Activated T-cell treated with anti-CD3 and anti-CD28 coated beads, Interleukin-2, amount 50 U/mL, for 72 hours (primary cell): Measurements from ENCODE around the gene COX4I2. TPM values are rescaled to one million over a fixed set of nuclear protein-coding genes. Genes with fewer than 3 reads are reported as not detected.
"Not testable (repeated sequence)": the region's sequence is repeated elsewhere in the genome, so short reads cannot be mapped to it uniquely, and the experiment has no call there.

Experiments used
- ATAC-seq, 2 donors: fragments of 150-1000 bp; cut with Tn5 transposase; replicated peaks in 1 of 2; 2 replicates each; pipeline ENCODE4 v1.10.0; 2021; ENCODE audit warnings: moderate library complexity in 2 of 2, mild to moderate bottlenecking in 1 of 2
- DNase-seq, 2 donors: peaks; one replicate each; pipeline ENCODE4 v3.0.0; 2021 to 2022; ENCODE audit warnings: mixed read lengths in 1 of 2
- H3K27ac Mint-ChIP-seq: one replicate; pipeline ENCODE4 v1.8.0; 2022; ENCODE audit warnings: mild to moderate bottlenecking, moderate library complexity, mixed read lengths
- H3K27me3 Mint-ChIP-seq: one replicate; pipeline ENCODE4 v1.8.0; 2022; ENCODE audit warnings: low read depth, mixed read lengths
- H3K36me3 Mint-ChIP-seq, 2 donors: one replicate each; pipeline ENCODE4 v1.8.0; 2022; ENCODE audit warnings: mixed read lengths in 2 of 2, mild to moderate bottlenecking in 1 of 2; ENCODE audit not compliant: insufficient read depth in 2 of 2
- H3K4me1 Mint-ChIP-seq: one replicate; pipeline ENCODE4 v1.8.0; 2022; ENCODE audit warnings: low read depth, mixed read lengths
- H3K4me3 Mint-ChIP-seq, 2 donors: one replicate each; pipeline ENCODE4 v1.8.0; 2022; ENCODE audit warnings: mild to moderate bottlenecking in 2 of 2, mixed read lengths in 2 of 2, moderate library complexity in 2 of 2
- H3K9me3 Mint-ChIP-seq, 2 donors: one replicate each; pipeline ENCODE4 v1.8.0; 2022; ENCODE audit warnings: mixed read lengths in 2 of 2
- total RNA-seq, 2 donors: library from RNA; stranded (reverse); gene quantifications; one replicate each; pipeline ENCODE4 v1.2.3, GENCODE V29; 2022

Gene COX4I2
- total RNA-seq, 2 donors from 2014 or later = not detected

GRCh38 chr20:31648104-31648503 is 10.4 kb downstream of the COX4I2 start:
- peaks cover 16% of the 10 kb centered on the region for H3K27me3 Mint-ChIP-seq
- not testable (repeated sequence) for H3K4me1 Mint-ChIP-seq

DNA sequence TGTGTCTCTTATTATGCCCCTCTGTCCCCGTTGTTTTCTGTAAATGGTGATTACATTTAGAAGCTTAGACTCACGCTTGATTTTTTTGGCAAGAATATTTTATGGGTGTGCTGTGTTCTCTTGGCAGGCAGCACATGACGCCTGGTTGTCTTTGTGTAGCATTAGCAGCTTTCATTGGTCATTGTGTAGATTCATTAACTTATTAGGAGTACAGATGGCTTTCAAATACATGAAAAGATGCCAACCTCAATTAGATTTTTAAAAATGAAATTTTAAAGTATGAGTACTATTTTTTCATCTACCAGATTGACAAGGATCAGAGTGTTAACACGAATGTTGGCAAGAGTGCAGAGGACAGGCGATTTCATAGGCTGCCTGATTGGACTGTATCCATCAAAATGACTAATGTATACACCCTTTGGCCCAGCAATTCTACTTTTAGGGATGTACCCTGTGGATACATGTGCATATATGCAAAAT is 15.2 kb downstream of the COX4I2 start:
- Mint-ChIP-seq H3K27me3 (peaks cover 10% of the 10 kb centered on the region), H3K4me3 (no peak overlapping the region), H3K9me3 (no peaks in the 10 kb centered on the region), H3K36me3 (no peaks in the 10 kb centered on the region), H3K4me1 (no peaks in the 10 kb centered on the region), H3K27ac (no peak overlapping the region)
- no peak for ATAC-seq
- DNase-seq = no peak

More at GRCh38 chr20:31648104-31648503, 10.4 kb downstream of the COX4I2 start:
- not testable (repeated sequence) for H3K36me3 Mint-ChIP-seq, DNase-seq, H3K9me3 Mint-ChIP-seq, ATAC-seq, H3K27ac Mint-ChIP-seq, H3K4me3 Mint-ChIP-seq

DNA sequence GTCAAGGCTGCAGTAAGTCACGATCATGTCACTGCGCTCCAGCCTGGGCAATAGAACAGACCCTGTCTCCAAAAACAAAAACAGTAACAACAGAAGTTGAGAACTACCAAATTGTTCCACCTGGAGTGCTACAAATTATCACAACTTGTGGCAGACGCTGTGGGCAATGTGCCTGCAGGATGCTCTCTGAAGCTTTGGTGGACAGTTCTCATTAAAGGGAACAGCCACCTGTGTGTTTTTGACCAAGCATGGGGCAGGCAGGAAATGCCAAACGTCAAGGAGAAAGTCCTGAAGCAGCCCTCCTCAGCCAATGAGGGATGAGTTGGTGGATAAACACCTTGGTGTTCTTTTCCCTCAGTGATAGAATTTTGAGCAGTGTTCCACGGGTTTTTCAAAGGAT is 15.8 kb downstream of the COX4I2 start:
- Mint-ChIP-seq H3K27me3 (peaks cover 10% of the 10 kb centered on the region), H3K36me3 (no peaks in the 10 kb centered on the region), H3K4me3 (no peak overlapping the region), H3K9me3 (no peaks in the 10 kb centered on the region), H3K4me1 (no peaks in the 10 kb centered on the region), H3K27ac (no peak overlapping the region)
- ATAC-seq = peak in 1 of 2 donors; percentile 25
- DNase-seq = no peak

GRCh38 chr20:31654534-31654933 is 16.8 kb downstream of the COX4I2 start:
- ATAC-seq = peak; percentile 9 to 21
- H3K27me3 Mint-ChIP-seq = peaks cover 10% of the 10 kb centered on the region
- peaks cover 0 to 2% of the 10 kb centered on the region in 2 donors for H3K36me3 Mint-ChIP-seq

GRCh38 chr20:31661625-31662371 is 24.1 kb downstream of the COX4I2 start:
- Mint-ChIP-seq H3K9me3 (no peaks in the 10 kb centered on the region), H3K4me3 (peak overlapping the region; percentile 62 to 79), H3K4me1 (peaks cover 62% of the 10 kb centered on the region), H3K27ac (peak overlapping the region; percentile 20), H3K36me3 (peaks cover 0 to 20% of the 10 kb centered on the region in 2 donors), H3K27me3 (no peaks in the 10 kb centered on the region)
- ATAC-seq = peak; percentile 86 to 87
- peak; percentile 77 to 84 for DNase-seq

More at GRCh38 chr20:31654534-31654933, 16.8 kb downstream of the COX4I2 start:
- no peaks in the 10 kb centered on the region for H3K4me1 Mint-ChIP-seq
- H3K9me3 Mint-ChIP-seq = no peaks in the 10 kb centered on the region
- H3K27ac Mint-ChIP-seq = no peak overlapping the region
- no peak overlapping the region for H3K4me3 Mint-ChIP-seq
- DNase-seq = no peak

- Mint-ChIP-seq H3K27ac (peak overlapping the region; percentile 20), H3K4me1 (peaks cover 68% of the 10 kb centered on the region), H3K36me3 (peaks cover 0 to 20% of the 10 kb centered on the region in 2 donors), H3K4me3 (peak overlapping the region; percentile 62 to 79), H3K27me3 (no peaks in the 10 kb centered on the region), H3K9me3 (no peaks in the 10 kb centered on the region)
- DNase-seq (no peak), ATAC-seq (no peak)
These were observed 24.7 kb downstream of the COX4I2 start for GRCh38 chr20:31662372-31662854.

GRCh38 chr20:31663524-31663837 is 25.8 kb downstream of the COX4I2 start:
- DNase-seq (no peak), ATAC-seq (no peak)
- H3K4me1 Mint-ChIP-seq = peaks cover 79% of the 10 kb centered on the region
- no peaks in the 10 kb centered on the region for H3K27me3 Mint-ChIP-seq
- H3K36me3 Mint-ChIP-seq = peaks cover 0 to 23% of the 10 kb centered on the region in 2 donors
- no peak overlapping the region for H3K4me3 Mint-ChIP-seq
- peak overlapping the region; percentile 72 for H3K27ac Mint-ChIP-seq
- H3K9me3 Mint-ChIP-seq = no peaks in the 10 kb centered on the region

DNA sequence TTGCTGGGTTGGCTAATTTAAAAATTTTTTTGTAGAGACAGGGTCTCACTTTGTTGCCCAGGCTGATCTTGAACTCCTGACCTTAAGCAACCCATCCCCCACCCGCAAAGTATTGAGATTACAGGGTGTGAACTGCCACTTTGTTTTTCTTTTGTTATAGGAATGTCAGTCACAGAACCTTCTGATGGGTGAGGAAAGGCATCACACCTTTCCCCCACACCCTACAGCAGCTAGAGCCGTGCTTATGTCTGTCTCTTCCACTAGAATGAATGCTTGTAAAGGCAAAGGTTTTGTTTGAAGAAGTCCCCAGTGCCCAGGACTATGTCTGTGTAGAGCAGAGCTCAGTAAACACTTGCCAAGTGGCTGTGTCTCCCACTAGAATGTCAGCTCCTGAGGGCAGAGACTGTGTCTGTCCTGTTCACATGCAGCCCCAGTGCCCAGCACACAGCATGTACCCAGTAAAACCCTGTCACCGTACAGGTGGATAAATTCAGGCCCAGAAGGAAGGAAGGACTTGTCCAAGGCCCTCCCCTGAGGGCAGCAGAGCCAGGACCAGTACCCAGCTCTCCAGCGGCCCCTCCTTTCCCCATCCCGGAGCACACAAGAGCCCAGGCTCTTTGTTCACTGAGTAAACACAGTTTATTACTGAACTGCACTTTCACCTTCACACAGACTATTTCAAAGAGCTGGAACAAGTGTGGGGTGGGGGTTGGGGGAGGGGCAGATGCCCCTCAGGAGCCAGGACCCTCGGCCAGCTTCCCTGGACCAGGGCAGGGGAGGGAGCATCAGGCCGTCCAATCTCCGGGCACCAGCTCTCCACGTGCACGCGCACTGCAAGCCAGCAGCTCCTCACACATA is 26.4 kb downstream of the COX4I2 start:
- Mint-ChIP-seq H3K4me3 (no peak overlapping the region), H3K4me1 (peaks cover 85% of the 10 kb centered on the region), H3K27me3 (no peaks in the 10 kb centered on the region), H3K27ac (peak overlapping the region; percentile 82), H3K9me3 (no peaks in the 10 kb centered on the region), H3K36me3 (peaks cover 0 to 21% of the 10 kb centered on the region in 2 donors)
- no peak for DNase-seq
- no peak for ATAC-seq

- Mint-ChIP-seq H3K27ac (peak overlapping the region; percentile 82), H3K36me3 (peaks cover 1 to 28% of the 10 kb centered on the region in 2 donors), H3K4me3 (no peak overlapping the region), H3K4me1 (peaks cover 92% of the 10 kb centered on the region), H3K27me3 (no peaks in the 10 kb centered on the region), H3K9me3 (no peaks in the 10 kb centered on the region)
- DNase-seq (no peak), ATAC-seq (no peak)
These were observed 27.1 kb downstream of the COX4I2 start for GRCh38 chr20:31664696-31665354.

DNA sequence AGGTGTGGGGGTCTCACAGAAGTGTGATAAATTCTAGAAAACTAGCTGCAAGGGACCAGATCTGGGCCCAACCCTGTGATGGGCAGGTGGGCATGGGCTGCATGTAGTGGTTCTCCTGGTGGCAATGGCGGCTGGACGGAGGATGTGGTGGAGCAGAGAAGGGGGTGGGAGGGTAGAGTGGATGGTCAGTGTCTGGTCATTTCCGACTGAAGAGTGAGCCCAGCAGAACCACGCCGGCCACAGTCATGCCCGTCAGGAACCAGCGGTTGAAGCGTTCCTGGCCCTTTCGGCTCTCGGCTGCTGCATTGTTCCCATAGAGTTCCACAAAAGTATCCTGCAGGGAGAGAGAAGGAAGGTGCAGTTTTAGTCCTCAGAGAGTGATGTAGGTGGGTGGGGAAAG is 28.0 kb downstream of the COX4I2 start:
- Mint-ChIP-seq H3K9me3 (no peaks in the 10 kb centered on the region), H3K27ac (peak overlapping the region; percentile 66), H3K4me1 (peaks cover 98% of the 10 kb centered on the region), H3K4me3 (no peak overlapping the region), H3K27me3 (no peaks in the 10 kb centered on the region), H3K36me3 (peaks cover 1 to 28% of the 10 kb centered on the region in 2 donors)
- no peak for ATAC-seq
- DNase-seq = no peak

- peaks cover 1 to 29% of the 10 kb centered on the region in 2 donors for H3K36me3 Mint-ChIP-seq
- peak overlapping the region; percentile 32 to 48 for H3K4me3 Mint-ChIP-seq
- peak; percentile 28 to 41 for DNase-seq
- no peaks in the 10 kb centered on the region for H3K27me3 Mint-ChIP-seq
- peak overlapping the region; percentile 92 for H3K27ac Mint-ChIP-seq
- ATAC-seq = peak; percentile 51 to 75
- peaks cover 100% of the 10 kb centered on the region for H3K4me1 Mint-ChIP-seq
- no peaks in the 10 kb centered on the region for H3K9me3 Mint-ChIP-seq
These were observed 28.7 kb downstream of the COX4I2 start for GRCh38 chr20:31666258-31667042.
